ENCODE data around the gene TMEM258.

TMEM258 gene

DNA sequence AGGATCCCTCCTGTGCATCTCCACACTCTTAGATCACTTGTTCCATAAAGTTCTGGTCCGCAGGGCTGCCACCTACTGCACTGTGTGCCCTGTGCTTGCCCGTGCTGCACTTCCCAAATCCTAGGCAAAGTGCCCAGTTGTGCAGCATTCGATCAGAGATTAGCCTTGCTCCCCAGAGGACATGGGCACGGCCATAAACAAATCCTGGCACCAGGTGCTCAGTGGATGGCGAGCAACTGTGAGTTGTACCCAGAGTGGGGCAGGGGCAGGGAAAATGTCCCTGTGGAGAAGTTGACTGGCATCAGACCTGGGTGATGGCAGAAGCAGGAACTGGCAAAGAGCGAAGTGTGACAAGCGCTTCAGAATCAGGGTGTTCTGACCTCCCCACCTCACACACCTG lies 40.4 kb upstream of the TMEM258 start:
- no peaks in the 10 kb centered on the region for H3K27me3 ChIP-seq
- no peak overlapping the region for H3K4me3 ChIP-seq (ENCODE audit: low read depth, low read length)
- no peak for TF ChIP-seq CTCF (IDR thresholded peaks at IDR 0.05; ENCODE audit: low read depth, low read length)
- DNase-seq, result no peak
- peaks cover 3% of the 10 kb centered on the region; the same call in 1 of the 2 replicates for H3K4me1 ChIP-seq
- no peaks in the 10 kb centered on the region for H3K9me3 ChIP-seq
- no peaks in the 10 kb centered on the region for H3K36me3 ChIP-seq

DNA sequence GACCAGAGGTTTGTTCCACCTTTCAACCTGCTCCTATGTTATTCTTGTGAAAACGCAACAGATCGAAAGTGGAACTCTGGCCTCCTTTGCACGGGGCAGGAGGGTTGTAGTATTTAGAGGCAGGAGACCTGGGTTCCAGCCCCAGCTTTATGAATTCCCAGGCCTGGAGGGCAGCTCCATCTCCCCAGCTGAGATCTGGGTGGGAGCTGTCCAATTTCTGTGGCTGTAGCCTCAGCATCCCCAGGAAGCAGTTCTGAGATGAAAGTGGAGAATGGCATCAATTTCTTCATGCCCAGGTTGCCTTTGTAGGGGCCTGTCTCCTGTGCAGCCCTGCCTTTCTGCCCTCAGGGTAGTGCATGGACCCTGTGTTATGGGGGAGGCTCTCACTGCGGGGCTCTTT lies 39.8 kb upstream of the TMEM258 start:
- Histone ChIP-seq H3K4me1 (peaks cover 3% of the 10 kb centered on the region; the same call in 1 of the 2 replicates), H3K36me3 (no peaks in the 10 kb centered on the region), H3K27me3 (no peaks in the 10 kb centered on the region), H3K4me3 (ENCODE audit: low read depth, low read length) (no peak overlapping the region), H3K9me3 (no peaks in the 10 kb centered on the region)
- DNase-seq, result no peak
- no peak for TF ChIP-seq CTCF (IDR thresholded peaks at IDR 0.05; ENCODE audit: low read depth, low read length)

GRCh38 chr11:61830237-61831105 lies 38.1 kb upstream of the TMEM258 start:
- DNase-seq, result no peak
- no peak for TF ChIP-seq CTCF (IDR thresholded peaks at IDR 0.05; ENCODE audit: low read depth, low read length)
- Histone ChIP-seq H3K4me3 (ENCODE audit: low read depth, low read length) (peak overlapping the region; percentile 85), H3K4me1 (peaks cover 3% of the 10 kb centered on the region; the same call in 1 of the 2 replicates), H3K27me3 (no peaks in the 10 kb centered on the region), H3K9me3 (no peaks in the 10 kb centered on the region), H3K36me3 (no peaks in the 10 kb centered on the region)

DNA sequence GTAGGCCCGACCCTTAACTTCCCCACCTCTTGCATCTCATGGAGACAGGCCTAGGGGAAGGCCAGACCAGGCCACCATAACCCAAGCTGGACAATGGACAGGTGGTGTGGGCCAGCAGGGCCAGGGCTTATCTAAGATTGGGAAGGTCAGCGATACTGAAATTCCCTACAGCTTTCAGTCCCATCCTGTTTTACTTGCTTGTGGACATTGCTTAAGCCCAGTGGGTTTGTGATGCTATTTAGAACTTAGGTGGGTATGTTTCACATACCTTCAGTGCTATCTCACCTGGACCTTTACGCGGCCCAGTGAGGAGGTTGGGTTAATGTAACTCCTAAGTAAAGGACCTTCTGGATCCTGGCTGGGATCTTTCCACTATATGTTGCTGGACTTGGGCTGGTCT lies 37.4 kb upstream of the TMEM258 start:
- Histone ChIP-seq H3K4me1 (peaks cover 3% of the 10 kb centered on the region; the same call in 1 of the 2 replicates), H3K9me3 (no peaks in the 10 kb centered on the region), H3K36me3 (no peaks in the 10 kb centered on the region), H3K27me3 (no peaks in the 10 kb centered on the region), H3K4me3 (ENCODE audit: low read depth, low read length) (peak overlapping the region; percentile 85)
- no peak for DNase-seq
- no peak for TF ChIP-seq CTCF (IDR thresholded peaks at IDR 0.05; ENCODE audit: low read depth, low read length)

- Histone ChIP-seq H3K36me3 (no peaks in the 10 kb centered on the region), H3K4me1 (no peaks in the 10 kb centered on the region), H3K27me3 (no peaks in the 10 kb centered on the region), H3K4me3 (ENCODE audit: low read depth, low read length) (peak overlapping the region; percentile 85), H3K9me3 (no peaks in the 10 kb centered on the region)
- TF ChIP-seq CTCF (IDR thresholded peaks at IDR 0.05; ENCODE audit: low read depth, low read length), result peak; percentile 47
- DNase-seq, result peak; percentile 47
Observed at GRCh38 chr11:61828629-61829407, 36.4 kb upstream of the TMEM258 start.

- H3K4me3 ChIP-seq (ENCODE audit: low read depth, low read length), result peak overlapping the region; percentile 85
- H3K36me3 ChIP-seq, result no peaks in the 10 kb centered on the region
- no peak for TF ChIP-seq CTCF (IDR thresholded peaks at IDR 0.05; ENCODE audit: low read depth, low read length)
- H3K27me3 ChIP-seq, result no peaks in the 10 kb centered on the region
- H3K4me1 ChIP-seq, result no peaks in the 10 kb centered on the region
- H3K9me3 ChIP-seq, result no peaks in the 10 kb centered on the region
- DNase-seq, result no peak
Observed at GRCh38 chr11:61828379-61828628, 35.9 kb upstream of the TMEM258 start.
